SKM-1 (cell line): ENCODE measurements around the gene CDC16.
"Not testable (repeated sequence)": the region's sequence is repeated elsewhere in the genome, so short reads cannot be mapped to it uniquely, and the experiment has no call there.

ENCODE experiments used
- DNase-seq: peaks from one replicate; lab custom pipeline; 2025; ENCODE audit not compliant: unreplicated experiment; lab: John Stamatoyannopoulos, UW

Gene CDC16

GRCh38 chr13:114234645-114235421, at the start of gene CDC16:
CDC16 (plus strand) TSS chr13:114234897; CDS start chr13:114235085, 188 bp downstream.
- DNase-seq: peak; percentile 88

- DNase-seq: no peak
Observed at GRCh38 chr13:114185182-114185971, 49.3 kb upstream of the CDC16 start.

- no peak for DNase-seq
Observed at GRCh38 chr13:114194853-114195252, 39.8 kb upstream of the CDC16 start.

- DNase-seq: no peak
Observed at GRCh38 chr13:114196629-114197028, 38.1 kb upstream of the CDC16 start.

- no peak for DNase-seq
Observed at GRCh38 chr13:114198556-114198955, 36.1 kb upstream of the CDC16 start.

- DNase-seq: not testable (repeated sequence)
Observed at GRCh38 chr13:114199526-114199925, 35.2 kb upstream of the CDC16 start.

GRCh38 chr13:114199954-114200353, 34.7 kb upstream of the CDC16 start:
- DNase-seq: no peak

- DNase-seq: no peak
Observed at GRCh38 chr13:114200399-114200911, 34.2 kb upstream of the CDC16 start.

- no peak for DNase-seq
Observed at GRCh38 chr13:114202581-114202980, 32.1 kb upstream of the CDC16 start.

- no peak for DNase-seq
Observed at GRCh38 chr13:114203536-114203935, 31.2 kb upstream of the CDC16 start.

- no peak for DNase-seq
Observed at GRCh38 chr13:114204894-114205293, 29.8 kb upstream of the CDC16 start.

GRCh38 chr13:114208134-114208533, 26.6 kb upstream of the CDC16 start:
- no peak for DNase-seq

GRCh38 chr13:114211446-114212157, 23.1 kb upstream of the CDC16 start:
- no peak for DNase-seq

- DNase-seq: no peak
Observed at GRCh38 chr13:114212158-114212495, 22.6 kb upstream of the CDC16 start.

GRCh38 chr13:114213980-114214379, 20.7 kb upstream of the CDC16 start:
- DNase-seq: no peak

- no peak for DNase-seq
Observed at GRCh38 chr13:114219392-114219791, 15.3 kb upstream of the CDC16 start.

- DNase-seq: peak; percentile 16
Observed at GRCh38 chr13:114222461-114222968, 12.2 kb upstream of the CDC16 start.

- DNase-seq: no peak
Observed at GRCh38 chr13:114224201-114224600, 10.5 kb upstream of the CDC16 start.

- no peak for DNase-seq
Observed at GRCh38 chr13:114225610-114226009, 9.1 kb upstream of the CDC16 start.

- DNase-seq: no peak
Observed at GRCh38 chr13:114226088-114226487, 8.6 kb upstream of the CDC16 start.

- peak; percentile 59 for DNase-seq
Observed at GRCh38 chr13:114226699-114227323, 7.9 kb upstream of the CDC16 start.
